ENCODE measurements around the gene RPS6KL1.

The RPS6KL1 gene

GRCh38 chr14:74867673-74868072 is 55.4 kb downstream of the RPS6KL1 start:
- H3K27ac ChIP-seq = no peak overlapping the region
- TF ChIP-seq CTCF (IDR thresholded peaks at IDR 0.05) = no peak
- no peaks in the 10 kb centered on the region for H3K27me3 ChIP-seq
- no peaks in the 10 kb centered on the region for H3K9me3 ChIP-seq
- H3K4me3 ChIP-seq = no peak overlapping the region
- no peaks in the 10 kb centered on the region for H3K36me3 ChIP-seq
- intact Hi-C loops (cut with DNase I; ENCODE audit: low total_unique reads) = no loop called here
- no peaks in the 10 kb centered on the region for H3K4me1 ChIP-seq
- DNase-seq = peak in 1 of 2 donors; percentile 37

GRCh38 chr14:74866708-74867389 is 56.2 kb downstream of the RPS6KL1 start:
- Histone ChIP-seq H3K36me3 (no peaks in the 10 kb centered on the region), H3K9me3 (no peaks in the 10 kb centered on the region), H3K4me1 (no peaks in the 10 kb centered on the region), H3K4me3 (no peak overlapping the region), H3K27me3 (no peaks in the 10 kb centered on the region), H3K27ac (no peak overlapping the region)
- no peak for DNase-seq
- intact Hi-C loops (cut with DNase I; ENCODE audit: low total_unique reads) = no loop called here
- no peak for TF ChIP-seq CTCF (IDR thresholded peaks at IDR 0.05)

- Histone ChIP-seq H3K27ac (no peak overlapping the region), H3K4me3 (no peak overlapping the region), H3K9me3 (no peaks in the 10 kb centered on the region), H3K36me3 (no peaks in the 10 kb centered on the region), H3K27me3 (no peaks in the 10 kb centered on the region), H3K4me1 (peaks cover 0 to 4% (median 0%) of the 10 kb centered on the region in 4 donors)
- intact Hi-C loops (cut with DNase I; ENCODE audit: low total_unique reads) = no loop called here
- TF ChIP-seq CTCF (IDR thresholded peaks at IDR 0.05) = no peak
- no peak for DNase-seq
Measured at GRCh38 chr14:74865156-74865555, 57.9 kb downstream of the RPS6KL1 start.

GRCh38 chr14:74864198-74864597 is 58.9 kb downstream of the RPS6KL1 start:
- intact Hi-C loops (cut with DNase I; ENCODE audit: low total_unique reads) = no loop called here
- H3K9me3 ChIP-seq = no peaks in the 10 kb centered on the region

GRCh38 chr14:74863274-74863673 is 59.8 kb downstream of the RPS6KL1 start:
- intact Hi-C loops (cut with DNase I; ENCODE audit: low total_unique reads) = loop anchor here (2.0 kb wide), 1 partner anchor 42 kb away; no protein-coding TSS in a partner anchor
- no peaks in the 10 kb centered on the region for H3K36me3 ChIP-seq
- no peak overlapping the region for H3K27ac ChIP-seq
- peaks cover 0 to 4% (median 0%) of the 10 kb centered on the region in 4 donors for H3K4me1 ChIP-seq
- no peak for DNase-seq
- no peak for TF ChIP-seq CTCF (IDR thresholded peaks at IDR 0.05)
- no peaks in the 10 kb centered on the region for H3K9me3 ChIP-seq
- no peak overlapping the region for H3K4me3 ChIP-seq
- peaks cover 0 to 5% of the 10 kb centered on the region in 2 donors for H3K27me3 ChIP-seq

More at GRCh38 chr14:74864198-74864597, 58.9 kb downstream of the RPS6KL1 start:
- TF ChIP-seq CTCF (IDR thresholded peaks at IDR 0.05) = no peak
- peaks cover 0 to 5% of the 10 kb centered on the region in 2 donors for H3K27me3 ChIP-seq
- no peaks in the 10 kb centered on the region for H3K36me3 ChIP-seq
- H3K27ac ChIP-seq = no peak overlapping the region
- DNase-seq = no peak
- H3K4me1 ChIP-seq = peaks cover 0 to 4% (median 0%) of the 10 kb centered on the region in 4 donors
- no peak overlapping the region for H3K4me3 ChIP-seq

Measured in tibial artery (tissue), 4 donors.